ENCODE results near the gene IFITM1.
A peak's percentile ranks its signal among the peaks of the same experiment; 100 is the strongest.

The IFITM1 gene

GRCh38 chr11:289398-289711 is 24.5 kb upstream of the IFITM1 start:
- H3K27me3 ChIP-seq (ENCODE audit: insufficient read depth, insufficient read length) = peaks cover 17% of the 10 kb centered on the region
- TF ChIP-seq SUZ12 (IDR thresholded peaks at IDR 0.05; ENCODE audit: extremely low read depth, insufficient read depth, insufficient read length) = no peak
- TF ChIP-seq YY1 (IDR thresholded peaks at IDR 0.05; ENCODE audit: insufficient read depth, insufficient read length) = no peak
- no peak for TF ChIP-seq ZNF274 (IDR thresholded peaks at IDR 0.05; ENCODE audit: low read depth, low read length)
- H3K9ac ChIP-seq (ENCODE audit: insufficient read length, low read depth) = peak overlapping the region; percentile 67
- H3K9me3 ChIP-seq (ENCODE audit: insufficient read depth, low read length) = no peaks in the 10 kb centered on the region
- DNase-seq (ENCODE audit: low read depth, low spot score) = no peak
- peak overlapping the region; percentile 32 for H3K4me3 ChIP-seq (ENCODE audit: insufficient read length, low read depth)
- peaks cover 39% of the 10 kb centered on the region for H3K36me3 ChIP-seq (ENCODE audit: insufficient read depth, insufficient read length, low read length)
- H3K4me1 ChIP-seq (ENCODE audit: insufficient read depth, insufficient read length) = peaks cover 29% of the 10 kb centered on the region

GRCh38 chr11:289712-290620 is 23.9 kb upstream of the IFITM1 start:
- Histone ChIP-seq H3K4me1 (ENCODE audit: insufficient read depth, insufficient read length) (peaks cover 28% of the 10 kb centered on the region), H3K9me3 (ENCODE audit: insufficient read depth, low read length) (no peaks in the 10 kb centered on the region), H3K9ac (ENCODE audit: insufficient read length, low read depth) (peak overlapping the region; percentile 67), H3K36me3 (ENCODE audit: insufficient read depth, insufficient read length, low read length) (peaks cover 46% of the 10 kb centered on the region), H3K4me3 (ENCODE audit: insufficient read length, low read depth) (peak overlapping the region; percentile 32), H3K27me3 (ENCODE audit: insufficient read depth, insufficient read length) (peaks cover 17% of the 10 kb centered on the region)
- TF ChIP-seq ZNF274 (IDR thresholded peaks at IDR 0.05; ENCODE audit: low read depth, low read length) (no peak), SUZ12 (IDR thresholded peaks at IDR 0.05; ENCODE audit: extremely low read depth, insufficient read depth, insufficient read length) (no peak), YY1 (IDR thresholded peaks at IDR 0.05; ENCODE audit: insufficient read depth, insufficient read length) (no peak)
- DNase-seq (ENCODE audit: low read depth, low spot score) = no peak

GRCh38 chr11:290621-291231 is 23.1 kb upstream of the IFITM1 start:
- peak overlapping the region; percentile 37 for H3K9ac ChIP-seq (ENCODE audit: insufficient read length, low read depth)
- H3K36me3 ChIP-seq (ENCODE audit: insufficient read depth, insufficient read length, low read length) = peaks cover 53% of the 10 kb centered on the region
- H3K27me3 ChIP-seq (ENCODE audit: insufficient read depth, insufficient read length) = peaks cover 17% of the 10 kb centered on the region
- peaks cover 27% of the 10 kb centered on the region for H3K4me1 ChIP-seq (ENCODE audit: insufficient read depth, insufficient read length)
- no peaks in the 10 kb centered on the region for H3K9me3 ChIP-seq (ENCODE audit: insufficient read depth, low read length)
- no peak overlapping the region for H3K4me3 ChIP-seq (ENCODE audit: insufficient read length, low read depth)
- TF ChIP-seq SUZ12 (IDR thresholded peaks at IDR 0.05; ENCODE audit: extremely low read depth, insufficient read depth, insufficient read length) (no peak), ZNF274 (IDR thresholded peaks at IDR 0.05; ENCODE audit: low read depth, low read length) (no peak), YY1 (IDR thresholded peaks at IDR 0.05; ENCODE audit: insufficient read depth, insufficient read length) (no peak)
- DNase-seq (ENCODE audit: low read depth, low spot score) = no peak

- Histone ChIP-seq H3K27me3 (ENCODE audit: insufficient read depth, insufficient read length) (peaks cover 17% of the 10 kb centered on the region), H3K36me3 (ENCODE audit: insufficient read depth, insufficient read length, low read length) (peaks cover 59% of the 10 kb centered on the region), H3K9ac (ENCODE audit: insufficient read length, low read depth) (peak overlapping the region; percentile 37), H3K4me3 (ENCODE audit: insufficient read length, low read depth) (no peak overlapping the region), H3K9me3 (ENCODE audit: insufficient read depth, low read length) (no peaks in the 10 kb centered on the region), H3K4me1 (ENCODE audit: insufficient read depth, insufficient read length) (peaks cover 25% of the 10 kb centered on the region)
- TF ChIP-seq SUZ12 (IDR thresholded peaks at IDR 0.05; ENCODE audit: extremely low read depth, insufficient read depth, insufficient read length) = no peak
- TF ChIP-seq ZNF274 (IDR thresholded peaks at IDR 0.05; ENCODE audit: low read depth, low read length) = no peak
- no peak for TF ChIP-seq YY1 (IDR thresholded peaks at IDR 0.05; ENCODE audit: insufficient read depth, insufficient read length)
- DNase-seq (ENCODE audit: low read depth, low spot score) = no peak
These were observed 22.3 kb upstream of the IFITM1 start for GRCh38 chr11:291281-292210.

- Histone ChIP-seq H3K27me3 (ENCODE audit: insufficient read depth, insufficient read length) (peaks cover 11% of the 10 kb centered on the region), H3K9ac (ENCODE audit: insufficient read length, low read depth) (no peak overlapping the region), H3K9me3 (ENCODE audit: insufficient read depth, low read length) (no peaks in the 10 kb centered on the region), H3K4me3 (ENCODE audit: insufficient read length, low read depth) (no peak overlapping the region), H3K4me1 (ENCODE audit: insufficient read depth, insufficient read length) (peaks cover 28% of the 10 kb centered on the region), H3K36me3 (ENCODE audit: insufficient read depth, insufficient read length, low read length) (peaks cover 59% of the 10 kb centered on the region)
- no peak for DNase-seq (ENCODE audit: low read depth, low spot score)
- TF ChIP-seq ZNF274 (IDR thresholded peaks at IDR 0.05; ENCODE audit: low read depth, low read length) (no peak), SUZ12 (IDR thresholded peaks at IDR 0.05; ENCODE audit: extremely low read depth, insufficient read depth, insufficient read length) (no peak), YY1 (IDR thresholded peaks at IDR 0.05; ENCODE audit: insufficient read depth, insufficient read length) (no peak)
These were observed 21.4 kb upstream of the IFITM1 start for GRCh38 chr11:292211-293121.

- Histone ChIP-seq H3K9ac (ENCODE audit: insufficient read length, low read depth) (no peak overlapping the region), H3K9me3 (ENCODE audit: insufficient read depth, low read length) (no peaks in the 10 kb centered on the region), H3K36me3 (ENCODE audit: insufficient read depth, insufficient read length, low read length) (peaks cover 59% of the 10 kb centered on the region), H3K27me3 (ENCODE audit: insufficient read depth, insufficient read length) (peaks cover 2% of the 10 kb centered on the region), H3K4me1 (ENCODE audit: insufficient read depth, insufficient read length) (peaks cover 33% of the 10 kb centered on the region), H3K4me3 (ENCODE audit: insufficient read length, low read depth) (no peak overlapping the region)
- TF ChIP-seq YY1 (IDR thresholded peaks at IDR 0.05; ENCODE audit: insufficient read depth, insufficient read length) (no peak), SUZ12 (IDR thresholded peaks at IDR 0.05; ENCODE audit: extremely low read depth, insufficient read depth, insufficient read length) (no peak), ZNF274 (IDR thresholded peaks at IDR 0.05; ENCODE audit: low read depth, low read length) (no peak)
- DNase-seq (ENCODE audit: low read depth, low spot score) = no peak
These were observed 20.5 kb upstream of the IFITM1 start for GRCh38 chr11:293271-293851.
